Spleen (tissue), 13 donors: ENCODE measurements around the gene TMEM170A. TPM values are rescaled to one million over a fixed set of nuclear protein-coding genes. Genes with fewer than 3 reads are reported as not detected.
A peak's percentile ranks its signal among the peaks of the same experiment; 100 is the strongest.

Experiments
- DNase-seq: peaks from one replicate; pipeline ENCODE4 v3.0.0-alpha.2; 2020
- H3K27ac ChIP-seq, 8 donors: fragments of 200-600 bp; sonication (generic) in 7 of 8; 1 replicate in 4 of 8; 2 replicates in 4 of 8; pipeline versions ENCODE4 v1.5.0 to v1.8.0; 2016 to 2021; ENCODE audit warnings: inconsistent platforms in 4 of 8, mild to moderate bottlenecking in 4 of 8, moderate library complexity in 1 of 8
- H3K27me3 ChIP-seq, 7 donors: fragments of 200-600 bp; sonication (generic) in 6 of 7; replicated peaks in 1 of 7; 1 replicate in 4 of 7; 2 replicates in 3 of 7; pipeline versions ENCODE4 v1.5.0 to v1.8.0; 2016 to 2021; ENCODE audit warnings: inconsistent platforms in 3 of 7, mild to moderate bottlenecking in 1 of 7
- H3K36me3 ChIP-seq, 6 donors: fragments of 200-600 bp; sonication (generic) in 5 of 6; 1 replicate in 4 of 6; 2 replicates in 2 of 6; pipeline versions ENCODE4 v1.5.0 to v1.8.0; 2016 to 2021; ENCODE audit warnings: inconsistent platforms in 2 of 6
- H3K4me1 ChIP-seq, 6 donors: fragments of 200-600 bp; sonication (generic) in 5 of 6; 1 replicate in 3 of 6; 2 replicates in 3 of 6; pipeline versions ENCODE4 v1.5.0 to v1.8.0; 2016 to 2021; ENCODE audit warnings: inconsistent platforms in 3 of 6
- H3K4me3 ChIP-seq, 8 donors: fragments of 200-600 bp; sonication (generic) in 7 of 8; 1 replicate in 4 of 8; 2 replicates in 4 of 8; pipeline versions ENCODE4 v1.5.0 to v1.8.0; 2016 to 2021; ENCODE audit warnings: inconsistent platforms in 4 of 8, mild to moderate bottlenecking in 4 of 8, moderate library complexity in 2 of 8
- H3K9me3 ChIP-seq, 8 donors: fragments of 200-600 bp; sonication (generic) in 7 of 8; 1 replicate in 4 of 8; 2 replicates in 4 of 8; pipeline versions ENCODE4 v1.5.0 to v1.8.0; 2016 to 2021; ENCODE audit warnings: inconsistent platforms in 4 of 8
- POLR2A ChIP-seq, 3 donors: fragments of 450-650 bp; IDR thresholded peaks; one replicate each; pipeline ENCODE4 v1.5.1; 2017; ENCODE audit warnings: antibody characterized with exemption in 3 of 3, mild to moderate bottlenecking in 1 of 3
- POLR2AphosphoS5 ChIP-seq, 3 donors: sonication (generic); formaldehyde crosslinking; IDR thresholded peaks; one replicate each; pipeline ENCODE4 v1.5.1; 2017; ENCODE audit warnings: antibody characterized with exemption in 3 of 3
- WGBS, 5 donors: extraction: QIAGEN DNeasy Blood & Tissue Kit in 3 of 5; methylation state at CpG; one replicate each; pipeline versions ENCODE4 v1.1.5 to v1.1.7; 2013 to 2018; 5-methylcytosine and 5-hydroxymethylcytosine counted together
- intact Hi-C: fragments of 100-400 bp; cut with DNase I; formaldehyde crosslinking; loops from one replicate; pipeline ENCODE4 v1.15.0; 2023; ENCODE audit warnings: low total_unique reads
- long read RNA-seq, 2 donors: transcript quantifications; one replicate each; lab custom pipeline, GENCODE V29; 2026
- polyA plus RNA-seq, 3 donors: library from polyadenylated mRNA; stranded (reverse); fragments of 200-250 nt; gene quantifications; one replicate each; pipeline ENCODE4 v1.2.1, GENCODE V29; 2013
- total RNA-seq, 7 donors: library from RNA; depleted of rRNA in 3 of 7; stranded (reverse); fragments of >200 nt in 3 of 7; fragmentation: NEBNext Ultra II Directional in 4 of 7; extraction: Animal tissue kit (Norgen Biotek cat#: 25700) in 4 of 7; gene quantifications; one replicate each; pipeline versions ENCODE4 v1.1.0 to v1.2.1, GENCODE V29; 2016 to 2021
- TF ChIP-seq, protein P1 (sequence below), 11 experiments: fragments of 200-600 bp in 7 of 11; fragments of 450-650 bp in 4 of 11; sonication (generic) in 4 of 11; IDR thresholded peaks in 8 of 11; conservative IDR thresholded peaks in 3 of 11; 1 replicate in 7 of 11; 2 replicates in 4 of 11; pipeline versions ENCODE4 v1.4.0 to v1.8.0; 2016 to 2021; ENCODE audit warnings: antibody characterized with exemption in 11 of 11, inconsistent platforms in 4 of 11, mild to moderate bottlenecking in 1 of 11
- donor health status: healthy with polysubstance abuse.
- donor health status: DM: no; HTN: no; CAD: no; lungs with moderate emphysema.
- donor health status: DM: no; HTN: no; CAD: no.
- donor health status: Bipolar disorder and iron deficiency.
- donor health status: healthy.
- donor health status: DM: no; HTN: no; CAD: no.
- donor health status: DM: yes; HTN: yes; CAD: no.

Gene TMEM170A, protein sequence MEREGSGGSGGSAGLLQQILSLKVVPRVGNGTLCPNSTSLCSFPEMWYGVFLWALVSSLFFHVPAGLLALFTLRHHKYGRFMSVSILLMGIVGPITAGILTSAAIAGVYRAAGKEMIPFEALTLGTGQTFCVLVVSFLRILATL
- total RNA-seq (10 to 100 TPM; 26.3 to 54.0 (median 34.2) TPM), polyA plus RNA-seq (10 to 100 TPM in 1 of 3 donors, 1 to 10 TPM in 2; 6.1 to 12.0 (median 6.4) TPM)
- long read RNA-seq, donor 1, full-length matches to known transcripts: 6 of 6 reads
- long read RNA-seq, donor 1, partial matches to known transcripts: 0 of 6 reads
- long read RNA-seq, donor 1, other reads (novel, unspliced or antisense): 0 of 6 reads
- long read RNA-seq, donor 2, full-length matches to known transcripts: 7 of 7 reads
- long read RNA-seq, donor 2, partial matches to known transcripts: 0 of 7 reads
- long read RNA-seq, donor 2, other reads (novel, unspliced or antisense): 0 of 7 reads

DNA sequence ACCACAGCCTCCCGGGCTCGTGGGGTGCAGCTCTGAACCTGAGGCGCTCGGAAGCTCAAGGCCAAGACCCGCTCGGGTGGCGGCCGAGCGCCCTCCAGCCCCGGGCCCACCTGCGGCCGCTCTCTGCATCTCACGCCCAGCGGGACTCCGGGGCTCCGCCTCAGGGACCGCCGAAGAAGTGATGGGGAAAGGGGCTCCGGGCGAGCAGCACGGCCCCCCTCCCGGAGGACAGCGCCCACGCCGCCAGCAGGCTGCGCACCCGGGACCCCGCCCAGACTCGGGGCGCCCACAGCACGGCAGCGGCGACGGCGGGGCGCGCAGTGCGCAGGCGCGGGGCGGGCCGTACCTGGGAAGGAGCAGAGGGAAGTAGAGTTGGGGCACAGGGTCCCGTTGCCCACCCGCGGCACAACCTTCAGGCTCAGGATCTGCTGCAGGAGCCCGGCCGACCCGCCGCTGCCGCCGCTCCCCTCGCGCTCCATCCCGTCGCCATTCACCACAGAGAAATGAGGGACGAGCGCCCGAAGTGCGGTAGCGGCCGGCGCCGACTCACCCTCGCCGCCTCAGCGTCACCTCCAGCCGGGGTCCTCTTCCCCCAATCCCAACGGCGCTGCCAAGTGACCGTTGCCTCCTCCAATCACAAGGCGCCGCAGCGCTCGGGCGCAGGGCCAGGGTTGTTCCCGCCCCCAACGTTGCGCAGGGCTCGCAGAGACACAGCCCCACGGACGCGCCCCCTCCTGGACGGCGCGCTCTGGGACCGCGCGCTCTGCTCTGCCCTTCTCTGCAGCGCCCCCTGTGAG, at the start of gene TMEM170A:
TMEM170A (minus strand) TSS at position 568 of the 797 bp plus-strand sequence; CDS start at position 479, 89 bp downstream.
- 0 to 1% (median 0%) methylated on average over 56 to 89 of the region's 89 CpGs for WGBS, 5 donors
- no peaks in the 10 kb centered on the region for H3K9me3 ChIP-seq
- intact Hi-C loops: loop anchor here (10.0 kb wide), 2 partner anchors 90 to 160 kb away; partner anchors contain the start of genes ADAT1 and TMEM231
- H3K36me3 ChIP-seq: no peaks in the 10 kb centered on the region
- DNase-seq: peak; percentile 100
- peak within 1 kb of the TSS; percentile 83 to 97 (median 93) for H3K4me3 ChIP-seq
- peaks cover 0 to 63% (median 38%) of the 10 kb centered on the region in 6 donors for H3K4me1 ChIP-seq
- peak; percentile 99 to 100 (median 99) for TF ChIP-seq POLR2AphosphoS5 (IDR thresholded peaks at IDR 0.05)
- TF ChIP-seq, protein P1, sequence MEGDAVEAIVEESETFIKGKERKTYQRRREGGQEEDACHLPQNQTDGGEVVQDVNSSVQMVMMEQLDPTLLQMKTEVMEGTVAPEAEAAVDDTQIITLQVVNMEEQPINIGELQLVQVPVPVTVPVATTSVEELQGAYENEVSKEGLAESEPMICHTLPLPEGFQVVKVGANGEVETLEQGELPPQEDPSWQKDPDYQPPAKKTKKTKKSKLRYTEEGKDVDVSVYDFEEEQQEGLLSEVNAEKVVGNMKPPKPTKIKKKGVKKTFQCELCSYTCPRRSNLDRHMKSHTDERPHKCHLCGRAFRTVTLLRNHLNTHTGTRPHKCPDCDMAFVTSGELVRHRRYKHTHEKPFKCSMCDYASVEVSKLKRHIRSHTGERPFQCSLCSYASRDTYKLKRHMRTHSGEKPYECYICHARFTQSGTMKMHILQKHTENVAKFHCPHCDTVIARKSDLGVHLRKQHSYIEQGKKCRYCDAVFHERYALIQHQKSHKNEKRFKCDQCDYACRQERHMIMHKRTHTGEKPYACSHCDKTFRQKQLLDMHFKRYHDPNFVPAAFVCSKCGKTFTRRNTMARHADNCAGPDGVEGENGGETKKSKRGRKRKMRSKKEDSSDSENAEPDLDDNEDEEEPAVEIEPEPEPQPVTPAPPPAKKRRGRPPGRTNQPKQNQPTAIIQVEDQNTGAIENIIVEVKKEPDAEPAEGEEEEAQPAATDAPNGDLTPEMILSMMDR (IDR thresholded peaks at IDR 0.05 in 8 of 11, conservative IDR thresholded peaks at IDR 0.05 in 3 of 11): peak; percentile 100
- peak; percentile 72 to 88 (median 88) for TF ChIP-seq POLR2A (IDR thresholded peaks at IDR 0.05)
- no peaks in the 10 kb centered on the region for H3K27me3 ChIP-seq
- H3K27ac ChIP-seq: peak within 1 kb of the TSS; percentile 96 to 100 (median 98)

DNA sequence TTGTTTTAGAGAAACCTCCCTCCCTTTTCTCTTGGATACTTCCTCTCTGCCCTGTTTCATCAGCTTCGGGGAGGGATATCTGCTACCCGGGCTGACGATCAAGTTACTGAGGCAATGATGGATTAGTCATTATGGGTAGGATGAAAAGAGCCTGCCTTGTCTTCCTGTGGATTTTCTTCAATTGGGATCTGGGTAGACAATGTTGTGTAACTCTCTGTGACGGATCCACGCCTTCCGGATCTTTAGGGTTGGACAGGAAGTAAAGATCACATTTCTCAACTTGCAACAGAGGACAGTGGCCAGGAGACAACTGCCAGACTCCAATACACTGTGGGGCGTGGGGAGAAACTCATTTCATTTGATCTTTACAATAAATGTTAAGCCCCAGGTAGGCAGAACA, 42.1 kb upstream of the TMEM170A start:
- DNase-seq: no peak
- H3K4me1 ChIP-seq: peaks cover 0 to 13% (median 4%) of the 10 kb centered on the region in 6 donors
- intact Hi-C loops: no loop called here
- H3K4me3 ChIP-seq: no peak overlapping the region
- TF ChIP-seq POLR2AphosphoS5 (IDR thresholded peaks at IDR 0.05): peak in 1 of 3 donors; percentile 31
- TF ChIP-seq POLR2A (IDR thresholded peaks at IDR 0.05): no peak
- H3K36me3 ChIP-seq: no peaks in the 10 kb centered on the region
- H3K27me3 ChIP-seq: peaks cover 0 to 6% (median 0%) of the 10 kb centered on the region in 7 donors
- H3K27ac ChIP-seq: peak overlapping the region in 4 of 8 donors; percentile 25 to 56 (median 35)
- no peaks in the 10 kb centered on the region for H3K9me3 ChIP-seq
- 10 to 47% (median 38%) methylated on average over 7 of the region's 7 CpGs for WGBS, 5 donors

DNA sequence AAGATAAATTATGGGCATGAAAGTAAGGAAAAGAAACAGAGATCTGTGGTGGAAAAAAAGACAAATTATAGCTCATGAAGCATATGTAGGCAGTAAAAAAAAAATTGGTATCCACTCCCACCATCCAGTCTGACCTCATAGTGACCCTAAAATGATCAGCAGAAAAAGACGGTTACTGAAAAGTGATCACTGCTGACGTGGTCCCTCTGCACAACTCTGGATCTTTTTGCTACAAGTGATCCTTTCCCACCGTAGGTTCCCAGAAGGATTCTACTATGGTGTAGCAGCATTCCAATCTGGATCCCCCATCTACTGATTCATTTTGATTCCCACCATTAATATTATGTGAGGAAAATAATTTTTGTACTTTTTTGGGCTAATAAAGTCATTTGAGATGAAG, 41.6 kb upstream of the TMEM170A start:
- Histone ChIP-seq H3K9me3 (no peaks in the 10 kb centered on the region), H3K36me3 (no peaks in the 10 kb centered on the region), H3K4me1 (peaks cover 0 to 13% (median 4%) of the 10 kb centered on the region in 6 donors), H3K27me3 (peaks cover 0 to 6% (median 0%) of the 10 kb centered on the region in 7 donors), H3K27ac (peak overlapping the region in 4 of 8 donors; percentile 25 to 56 (median 35)), H3K4me3 (no peak overlapping the region)
- intact Hi-C loops: no loop called here
- WGBS, 5 donors: 66 to 79% (median 71%) methylated on average over 3 of the region's 3 CpGs
- TF ChIP-seq POLR2AphosphoS5 (IDR thresholded peaks at IDR 0.05) (no peak), POLR2A (IDR thresholded peaks at IDR 0.05) (no peak)
- TF ChIP-seq, protein P1 (IDR thresholded peaks at IDR 0.05 in 8 of 11, conservative IDR thresholded peaks at IDR 0.05 in 3 of 11): no peak
- DNase-seq: no peak

DNA sequence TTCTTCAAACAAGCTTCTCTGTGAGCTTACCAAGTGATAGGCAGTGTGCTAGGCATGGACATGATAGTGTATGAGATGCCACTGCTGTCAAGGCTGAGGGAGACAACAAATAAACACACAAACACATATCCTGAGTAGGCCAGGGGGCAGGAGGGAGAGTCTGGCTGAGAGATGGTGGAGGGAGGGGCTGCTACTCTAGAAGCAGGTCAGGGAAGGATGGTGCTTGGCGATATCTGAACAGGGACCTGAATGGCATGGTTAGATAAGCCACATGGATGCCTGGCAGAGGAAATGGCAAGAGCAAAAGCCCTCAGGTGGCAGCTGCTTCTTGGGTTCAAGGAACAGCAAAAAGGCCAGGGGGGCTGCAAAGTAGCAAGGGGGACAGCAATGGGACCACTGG, 39.3 kb upstream of the TMEM170A start:
- Histone ChIP-seq H3K36me3 (no peaks in the 10 kb centered on the region), H3K4me1 (peaks cover 0 to 13% (median 4%) of the 10 kb centered on the region in 6 donors), H3K9me3 (no peaks in the 10 kb centered on the region), H3K27me3 (peaks cover 0 to 4% (median 0%) of the 10 kb centered on the region in 7 donors), H3K27ac (no peak overlapping the region), H3K4me3 (no peak overlapping the region)
- no peak for DNase-seq
- WGBS, 5 donors: 88 to 95% (median 91%) methylated on average over 1 of the region's 1 CpG
- intact Hi-C loops: no loop called here
- TF ChIP-seq, protein P1 (IDR thresholded peaks at IDR 0.05 in 8 of 11, conservative IDR thresholded peaks at IDR 0.05 in 3 of 11): no peak
- no peak for TF ChIP-seq POLR2AphosphoS5 (IDR thresholded peaks at IDR 0.05)
- TF ChIP-seq POLR2A (IDR thresholded peaks at IDR 0.05): no peak
